ENCODE results near the gene SLC6A5. TPM values are rescaled to one million over a fixed set of nuclear protein-coding genes. Genes with fewer than 3 reads are reported as not detected.
"Not testable (repeated sequence)": the region's sequence is repeated elsewhere in the genome, so short reads cannot be mapped to it uniquely, and the experiment has no call there.

SLC6A5 gene
- total RNA-seq, 4 donors from 2014 or later, result not detected

DNA sequence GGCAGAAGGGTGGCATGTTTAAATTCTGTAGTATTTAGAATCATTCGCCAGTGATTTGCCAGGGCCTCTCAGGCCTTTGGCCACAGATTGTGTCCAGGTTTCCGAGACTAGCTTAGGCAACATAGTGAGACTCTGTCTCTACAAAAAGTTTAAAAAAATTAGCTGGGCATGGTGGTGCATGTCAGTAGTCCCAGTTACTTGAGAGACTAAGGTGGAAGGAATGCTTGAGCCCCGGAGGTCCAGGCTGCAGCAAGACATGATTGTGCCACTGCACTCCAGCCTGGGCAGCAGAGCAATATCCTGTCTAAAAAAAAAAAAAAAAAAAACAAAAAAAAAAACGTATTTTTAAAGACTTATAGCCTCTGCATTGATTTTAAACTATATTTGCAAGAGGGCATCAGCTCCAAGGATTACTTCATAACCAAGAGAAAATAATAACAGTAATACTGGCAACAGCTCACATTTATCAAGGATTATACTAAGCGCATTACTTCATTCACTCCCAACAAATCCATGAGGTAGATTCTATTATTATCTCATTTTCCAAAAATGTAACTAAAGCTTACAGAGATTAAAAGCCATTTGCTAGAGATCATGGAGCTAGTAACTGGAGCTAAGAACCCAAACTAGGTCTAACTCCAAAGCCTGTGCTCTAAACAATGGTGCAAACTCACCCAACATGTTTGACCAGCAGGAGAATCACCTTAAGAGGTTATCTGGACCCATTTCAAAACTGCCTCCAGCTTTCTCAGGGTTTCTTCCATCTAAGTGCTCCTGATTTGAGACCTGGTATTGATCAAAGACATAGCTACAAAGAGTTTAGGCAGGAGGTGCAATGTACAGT, 32.6 kb upstream of the SLC6A5 start:
- Histone ChIP-seq H3K27ac (no peak overlapping the region), H3K9me3 (no peaks in the 10 kb centered on the region), H3K27me3 (no peaks in the 10 kb centered on the region), H3K4me1 (no peaks in the 10 kb centered on the region), H3K36me3 (no peaks in the 10 kb centered on the region), H3K4me3 (no peak overlapping the region)
- no peak for TF ChIP-seq POLR2AphosphoS5 (IDR thresholded peaks at IDR 0.05)
- TF ChIP-seq EP300 (IDR thresholded peaks at IDR 0.05), result no peak
- TF ChIP-seq, protein P1, sequence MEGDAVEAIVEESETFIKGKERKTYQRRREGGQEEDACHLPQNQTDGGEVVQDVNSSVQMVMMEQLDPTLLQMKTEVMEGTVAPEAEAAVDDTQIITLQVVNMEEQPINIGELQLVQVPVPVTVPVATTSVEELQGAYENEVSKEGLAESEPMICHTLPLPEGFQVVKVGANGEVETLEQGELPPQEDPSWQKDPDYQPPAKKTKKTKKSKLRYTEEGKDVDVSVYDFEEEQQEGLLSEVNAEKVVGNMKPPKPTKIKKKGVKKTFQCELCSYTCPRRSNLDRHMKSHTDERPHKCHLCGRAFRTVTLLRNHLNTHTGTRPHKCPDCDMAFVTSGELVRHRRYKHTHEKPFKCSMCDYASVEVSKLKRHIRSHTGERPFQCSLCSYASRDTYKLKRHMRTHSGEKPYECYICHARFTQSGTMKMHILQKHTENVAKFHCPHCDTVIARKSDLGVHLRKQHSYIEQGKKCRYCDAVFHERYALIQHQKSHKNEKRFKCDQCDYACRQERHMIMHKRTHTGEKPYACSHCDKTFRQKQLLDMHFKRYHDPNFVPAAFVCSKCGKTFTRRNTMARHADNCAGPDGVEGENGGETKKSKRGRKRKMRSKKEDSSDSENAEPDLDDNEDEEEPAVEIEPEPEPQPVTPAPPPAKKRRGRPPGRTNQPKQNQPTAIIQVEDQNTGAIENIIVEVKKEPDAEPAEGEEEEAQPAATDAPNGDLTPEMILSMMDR (IDR thresholded peaks at IDR 0.05), result no peak
- no peak for TF ChIP-seq POLR2A (IDR thresholded peaks at IDR 0.05)
- no peak for DNase-seq (ENCODE audit: low spot score in 2 of 2)
- 73% methylated on average over 5 of the region's 5 CpGs for WGBS

DNA sequence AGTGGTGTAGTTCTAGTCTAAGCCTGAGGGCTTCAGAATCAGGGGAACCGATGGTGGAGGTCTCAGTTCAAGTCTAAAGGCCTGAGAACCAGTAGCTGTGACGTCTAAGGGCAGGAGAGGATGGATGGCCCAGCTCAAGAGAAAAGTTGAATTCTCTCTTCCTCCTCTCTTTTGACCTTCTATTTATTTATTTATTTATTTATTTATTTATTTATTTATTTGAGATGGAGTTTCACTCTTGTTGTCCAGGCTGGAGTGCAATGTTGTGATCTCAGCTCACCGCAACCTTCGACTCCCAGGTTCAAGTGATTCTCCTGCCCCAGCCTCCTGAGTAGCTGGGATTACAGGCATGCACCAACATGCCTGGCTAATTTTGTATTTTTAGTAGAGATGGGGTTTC, 19.7 kb upstream of the SLC6A5 start:
- not testable (repeated sequence) for H3K4me3 ChIP-seq; H3K9me3 ChIP-seq; DNase-seq (ENCODE audit: low spot score in 2 of 2); H3K36me3 ChIP-seq; H3K4me1 ChIP-seq; H3K27me3 ChIP-seq; H3K27ac ChIP-seq
- WGBS, result 88% methylated on average over 4 of the region's 4 CpGs

DNA sequence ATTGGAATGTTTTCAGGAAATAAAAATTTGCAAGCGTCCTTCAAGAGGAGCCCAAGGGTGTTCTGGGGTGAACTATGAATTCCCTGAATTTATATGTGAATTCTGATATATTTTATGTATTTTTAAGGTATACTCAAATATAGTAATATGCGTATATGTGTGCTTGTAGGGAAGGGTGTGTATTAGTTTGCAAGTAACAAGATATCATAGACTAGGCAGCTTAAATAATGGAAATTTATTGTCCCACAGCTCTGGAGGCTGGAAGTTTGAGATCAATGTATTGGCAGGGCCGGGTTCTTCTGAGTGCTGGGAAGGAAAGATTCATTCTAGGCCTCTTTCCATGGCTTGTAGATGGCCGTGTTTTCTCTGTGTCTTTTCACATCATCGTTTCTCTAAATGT, 16.2 kb upstream of the SLC6A5 start:
- Histone ChIP-seq H3K9me3 (no peaks in the 10 kb centered on the region), H3K4me1 (no peaks in the 10 kb centered on the region), H3K27ac (no peak overlapping the region), H3K4me3 (no peak overlapping the region), H3K36me3 (no peaks in the 10 kb centered on the region), H3K27me3 (no peaks in the 10 kb centered on the region)
- DNase-seq (ENCODE audit: low spot score in 2 of 2), result no peak
- TF ChIP-seq POLR2A (IDR thresholded peaks at IDR 0.05), result no peak
- TF ChIP-seq POLR2AphosphoS5 (IDR thresholded peaks at IDR 0.05), result no peak
- TF ChIP-seq, protein P1 (IDR thresholded peaks at IDR 0.05), result no peak
- TF ChIP-seq EP300 (IDR thresholded peaks at IDR 0.05), result no peak
- 63% methylated on average over 5 of the region's 5 CpGs for WGBS

DNA sequence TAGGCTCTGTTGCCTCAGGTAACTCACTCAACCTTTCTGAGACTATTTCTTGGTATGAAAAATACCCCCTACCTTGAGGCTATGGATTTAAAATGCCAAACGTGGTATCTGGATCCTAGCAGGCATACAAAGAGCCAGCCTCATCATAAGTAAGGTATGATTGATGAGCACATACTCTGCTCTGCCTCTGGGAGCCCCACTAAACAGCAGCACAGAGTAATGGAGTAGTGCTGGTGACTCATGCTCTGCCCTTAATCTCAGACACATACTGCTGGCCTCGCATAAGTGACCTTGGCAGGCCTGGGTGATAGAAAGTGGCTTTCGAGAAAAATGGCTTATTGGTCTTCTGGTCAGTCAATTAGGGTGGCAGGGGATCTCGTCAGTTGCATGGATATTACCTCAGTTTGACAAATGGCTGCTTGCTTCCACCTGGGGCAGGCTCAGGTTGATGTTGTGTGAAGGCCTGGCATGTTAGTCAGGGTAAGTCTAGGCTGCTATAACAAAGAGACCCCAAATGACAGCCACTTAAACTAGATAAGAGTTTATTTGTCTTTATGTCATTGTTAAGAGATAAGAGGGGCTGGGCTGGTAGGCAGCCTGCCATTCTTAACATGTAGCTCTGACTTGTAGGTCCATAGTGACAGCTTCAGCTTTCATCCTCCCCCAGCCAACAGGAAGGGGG, 15.2 kb upstream of the SLC6A5 start:
- Histone ChIP-seq H3K4me3 (no peak overlapping the region), H3K36me3 (no peaks in the 10 kb centered on the region), H3K27me3 (peaks cover 9% of the 10 kb centered on the region), H3K27ac (no peak overlapping the region), H3K9me3 (no peaks in the 10 kb centered on the region), H3K4me1 (no peaks in the 10 kb centered on the region)
- no peak for DNase-seq (ENCODE audit: low spot score in 2 of 2)
- no peak for TF ChIP-seq POLR2A (IDR thresholded peaks at IDR 0.05)
- TF ChIP-seq, protein P1 (IDR thresholded peaks at IDR 0.05), result no peak
- no peak for TF ChIP-seq POLR2AphosphoS5 (IDR thresholded peaks at IDR 0.05)
- TF ChIP-seq EP300 (IDR thresholded peaks at IDR 0.05), result no peak
- 61% methylated on average over 4 of the region's 4 CpGs for WGBS

DNA sequence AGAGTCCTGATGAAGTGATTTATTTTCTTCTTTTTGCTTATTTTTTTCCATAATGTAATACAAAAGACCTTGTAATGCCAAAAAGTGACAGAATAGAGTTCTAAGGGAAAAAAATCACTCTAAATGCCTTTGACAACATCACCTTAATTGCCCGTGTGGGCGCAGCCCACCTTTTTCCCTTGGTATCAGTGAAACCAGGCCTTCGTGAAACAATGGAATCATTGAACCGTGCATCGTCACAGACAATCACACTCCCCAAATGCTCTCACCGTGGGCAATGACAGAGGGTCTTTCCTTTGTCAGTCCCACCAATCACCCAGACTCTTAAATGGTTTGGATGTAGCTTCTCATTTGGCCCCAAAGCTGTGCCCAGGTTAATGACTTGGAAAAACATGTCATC, 9.6 kb upstream of the SLC6A5 start:
- Histone ChIP-seq H3K4me3 (no peak overlapping the region), H3K27me3 (peaks cover 34% of the 10 kb centered on the region), H3K36me3 (no peaks in the 10 kb centered on the region), H3K27ac (no peak overlapping the region), H3K4me1 (no peaks in the 10 kb centered on the region), H3K9me3 (no peaks in the 10 kb centered on the region)
- TF ChIP-seq EP300 (IDR thresholded peaks at IDR 0.05) (no peak), POLR2AphosphoS5 (IDR thresholded peaks at IDR 0.05) (no peak), POLR2A (IDR thresholded peaks at IDR 0.05) (no peak)
- TF ChIP-seq, protein P1 (IDR thresholded peaks at IDR 0.05), result no peak
- 66% methylated on average over 6 of the region's 6 CpGs for WGBS
- DNase-seq (ENCODE audit: low spot score in 2 of 2), result no peak

Measured in suprapubic skin (tissue), 4 donors.